Fibroblast of villous mesenchyme (primary cell): ENCODE measurements around the gene PEX11A. TPM values are rescaled to one million over a fixed set of nuclear protein-coding genes. Genes with fewer than 3 reads are reported as not detected.
A peak's percentile ranks its signal among the peaks of the same experiment; 100 is the strongest.

Experiments
- DNase-seq: peaks from one replicate; pipeline ENCODE4 v3.0.0-alpha.2; 2010; ENCODE audit warnings: low read depth
- H3K4me3 ChIP-seq: 2 replicates; pipeline ENCODE4 v1.5.1; 2011; ENCODE audit warnings: low read depth, mild to moderate bottlenecking, low read length
- CTCF ChIP-seq: IDR thresholded peaks from 2 replicates; pipeline ENCODE4 v1.5.1; 2012; ENCODE audit warnings: low read depth, mild to moderate bottlenecking, low read length; ENCODE audit not compliant: insufficient read depth
- total RNA-seq: library from RNA; depleted of rRNA; stranded (reverse); fragments of >200 nt; gene quantifications from 2 replicates; pipeline ENCODE4 v1.2.3, GENCODE V29; 2012

Gene PEX11A
- 3.9 and 8.2 TPM in 2 replicates for total RNA-seq

GRCh38 chr15:89690276-89691218 lies at the start of gene PEX11A, which contains the start of gene WDR93:
Gene PEX11A, minus strand, starts transcription at chr15:89690754. Its CDS starts 122 bp downstream, at chr15:89690632.
Gene WDR93, plus strand, starts transcription at chr15:89690811. Its CDS starts 10,936 bp downstream, at chr15:89701747.
- peak; percentile 58 for DNase-seq
- H3K4me3 ChIP-seq = peak within 1 kb of the TSS; percentile 93
- TF ChIP-seq CTCF = no peak

- peak overlapping the region; percentile 15 for H3K4me3 ChIP-seq
- TF ChIP-seq CTCF = peak; percentile 92
- DNase-seq = peak; percentile 83
These were observed 49.6 kb upstream of the PEX11A start for GRCh38 chr15:89740137-89740536.

- no peak for DNase-seq
- no peak overlapping the region for H3K4me3 ChIP-seq
- no peak for TF ChIP-seq CTCF
These were observed 45.2 kb upstream of the PEX11A start for GRCh38 chr15:89735773-89736172.

GRCh38 chr15:89732451-89733172 lies 42.1 kb upstream of the PEX11A start:
- H3K4me3 ChIP-seq = no peak overlapping the region
- TF ChIP-seq CTCF = no peak
- DNase-seq = no peak

- no peak for TF ChIP-seq CTCF
- no peak for DNase-seq
- no peak overlapping the region for H3K4me3 ChIP-seq
These were observed 40.7 kb upstream of the PEX11A start for GRCh38 chr15:89731275-89731674.

GRCh38 chr15:89728254-89728653 lies 37.7 kb upstream of the PEX11A start:
- peak; percentile 93 for DNase-seq

More at GRCh38 chr15:89728254-89728653, 37.7 kb upstream of the PEX11A start:
- no peak for TF ChIP-seq CTCF
- H3K4me3 ChIP-seq = no peak overlapping the region
